ENCODE measurements around the gene HASPIN. TPM values are rescaled to one million over a fixed set of nuclear protein-coding genes. Genes with fewer than 3 reads are reported as not detected.

HASPIN gene
- total RNA-seq, 1 donor: 0.52 TPM

GRCh38 chr17:3761036-3761917 is 37.6 kb downstream of the HASPIN start:
- H3K9me3 ChIP-seq (ENCODE audit: low read depth, low read length): no peaks in the 10 kb centered on the region
- no peak overlapping the region for H3K4me3 ChIP-seq (ENCODE audit: low read length)
- H3K4me1 ChIP-seq (ENCODE audit: insufficient read depth, low read length): peaks cover 33% of the 10 kb centered on the region
- no peaks in the 10 kb centered on the region for H3K27me3 ChIP-seq (ENCODE audit: insufficient read depth, low read length)

DNA sequence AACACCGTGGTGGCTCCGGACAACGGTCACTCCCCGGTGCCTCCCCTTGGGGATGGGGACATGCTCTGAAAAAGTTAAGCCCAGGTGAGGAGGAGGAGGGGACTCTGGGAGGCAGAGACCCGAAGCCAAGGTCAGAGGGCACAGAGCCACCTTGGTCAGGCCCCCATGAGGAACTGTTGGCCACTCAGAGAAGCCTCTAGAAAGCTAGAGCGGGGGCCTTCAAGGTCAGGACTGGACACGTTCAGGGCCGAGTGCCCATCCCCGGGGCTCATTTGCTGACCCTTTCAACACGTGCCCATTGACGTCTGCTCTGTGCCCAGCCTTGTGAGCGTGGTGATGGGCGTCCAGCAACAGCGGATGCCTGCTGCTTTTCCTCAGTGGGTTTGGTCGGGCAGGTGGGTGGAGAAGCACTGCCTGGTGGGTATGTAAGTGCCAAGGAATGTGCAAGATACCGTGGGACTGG is 38.2 kb downstream of the HASPIN start:
- H3K27me3 ChIP-seq (ENCODE audit: insufficient read depth, low read length): no peaks in the 10 kb centered on the region
- no peaks in the 10 kb centered on the region for H3K9me3 ChIP-seq (ENCODE audit: low read depth, low read length)
- H3K4me3 ChIP-seq (ENCODE audit: low read length): no peak overlapping the region
- H3K4me1 ChIP-seq (ENCODE audit: insufficient read depth, low read length): peaks cover 37% of the 10 kb centered on the region

- Histone ChIP-seq H3K9me3 (ENCODE audit: low read depth, low read length) (no peaks in the 10 kb centered on the region), H3K27me3 (ENCODE audit: insufficient read depth, low read length) (no peaks in the 10 kb centered on the region), H3K4me3 (ENCODE audit: low read length) (peak overlapping the region; percentile 23), H3K4me1 (ENCODE audit: insufficient read depth, low read length) (peaks cover 45% of the 10 kb centered on the region)
These were observed 39.4 kb downstream of the HASPIN start for GRCh38 chr17:3762922-3763776.

DNA sequence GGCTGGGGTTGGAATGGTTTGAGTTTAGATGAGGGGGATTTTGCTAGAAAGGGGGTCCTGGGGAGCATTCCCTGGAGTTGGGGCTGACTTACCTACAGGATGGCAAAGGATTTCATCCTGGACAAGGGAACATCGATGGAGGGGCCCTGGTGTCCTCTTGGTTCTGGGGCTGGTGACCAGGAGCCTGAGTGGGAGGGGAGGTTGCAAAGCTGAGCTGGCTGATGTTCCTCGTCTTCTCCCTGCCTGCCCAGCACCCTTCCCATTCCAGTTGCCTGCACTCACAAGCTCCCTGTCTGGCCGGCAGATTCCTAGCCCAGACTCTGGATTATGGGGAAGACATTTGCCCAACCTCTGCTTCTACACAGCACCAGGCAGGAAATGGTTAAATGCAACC is 40.1 kb downstream of the HASPIN start:
- Histone ChIP-seq H3K9me3 (ENCODE audit: low read depth, low read length) (no peaks in the 10 kb centered on the region), H3K4me1 (ENCODE audit: insufficient read depth, low read length) (peaks cover 46% of the 10 kb centered on the region), H3K27me3 (ENCODE audit: insufficient read depth, low read length) (no peaks in the 10 kb centered on the region), H3K4me3 (ENCODE audit: low read length) (peak overlapping the region; percentile 23)

GRCh38 chr17:3765981-3766380 is 42.3 kb downstream of the HASPIN start:
- no peaks in the 10 kb centered on the region for H3K9me3 ChIP-seq (ENCODE audit: low read depth, low read length)
- peaks cover 60% of the 10 kb centered on the region for H3K4me1 ChIP-seq (ENCODE audit: insufficient read depth, low read length)
- H3K4me3 ChIP-seq (ENCODE audit: low read length): no peak overlapping the region
- no peaks in the 10 kb centered on the region for H3K27me3 ChIP-seq (ENCODE audit: insufficient read depth, low read length)

DNA sequence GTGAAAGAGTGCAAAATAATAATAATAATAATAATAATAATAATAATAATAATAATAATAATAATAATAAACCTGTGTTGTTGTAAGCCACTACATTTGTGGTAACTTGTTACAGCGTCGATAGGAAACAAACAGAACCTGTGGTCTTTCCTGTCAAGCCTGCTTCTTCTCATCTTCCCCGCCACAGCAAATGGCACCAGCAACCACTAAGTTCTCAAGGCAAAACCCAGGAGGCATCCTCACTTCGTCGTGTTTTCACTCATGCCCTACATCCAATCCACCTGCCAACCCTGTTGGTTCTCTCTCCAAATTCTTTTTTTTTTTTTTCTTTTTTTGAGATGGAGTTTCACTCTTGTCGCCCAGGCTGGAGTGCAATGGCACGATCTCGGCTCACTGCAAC is 43.1 kb downstream of the HASPIN start:
- no peaks in the 10 kb centered on the region for H3K9me3 ChIP-seq (ENCODE audit: low read depth, low read length)
- no peaks in the 10 kb centered on the region for H3K27me3 ChIP-seq (ENCODE audit: insufficient read depth, low read length)
- no peak overlapping the region for H3K4me3 ChIP-seq (ENCODE audit: low read length)
- peaks cover 64% of the 10 kb centered on the region for H3K4me1 ChIP-seq (ENCODE audit: insufficient read depth, low read length)

DNA sequence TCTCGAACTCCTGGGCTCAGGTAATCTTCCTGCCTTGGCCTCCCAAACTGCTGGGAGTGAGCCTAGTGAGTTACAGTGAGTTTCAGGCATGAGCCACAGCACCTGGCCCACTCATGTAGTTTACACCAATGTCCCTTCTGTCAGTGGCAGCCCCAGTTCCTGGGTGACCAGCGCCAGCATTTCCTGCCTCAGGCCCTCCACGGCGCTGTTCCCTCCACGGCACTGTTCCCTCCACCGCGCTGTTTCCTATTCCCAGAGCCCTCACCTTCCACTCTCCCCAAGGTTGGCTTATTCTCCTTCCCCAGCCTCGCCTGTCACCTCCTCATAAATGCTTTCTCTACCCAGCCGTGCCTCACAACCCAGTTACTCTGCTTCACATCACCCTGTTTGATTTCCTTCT is 44.6 kb downstream of the HASPIN start:
- no peak overlapping the region for H3K4me3 ChIP-seq (ENCODE audit: low read length)
- peaks cover 61% of the 10 kb centered on the region for H3K4me1 ChIP-seq (ENCODE audit: insufficient read depth, low read length)

DNA sequence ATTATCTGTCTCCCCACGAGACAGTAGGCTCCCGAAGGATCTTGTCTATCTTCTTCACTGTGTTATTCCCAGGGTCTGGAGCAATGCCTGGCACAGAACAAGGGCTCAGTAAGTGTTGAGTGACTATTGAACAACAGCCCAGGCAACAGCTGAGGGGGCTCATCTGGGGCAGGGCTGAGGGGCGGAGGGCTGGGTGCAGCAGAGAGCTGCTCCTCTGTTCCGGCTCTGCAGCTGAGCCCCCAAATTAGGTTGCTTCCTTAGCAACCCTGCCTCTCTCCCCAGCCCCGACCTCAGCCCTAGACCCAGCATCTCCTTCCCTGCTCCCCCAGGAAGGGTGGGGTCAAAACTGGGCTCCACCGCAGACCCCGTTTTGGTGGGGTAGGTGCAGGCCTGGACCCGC is 45.1 kb downstream of the HASPIN start:
- Histone ChIP-seq H3K4me1 (ENCODE audit: insufficient read depth, low read length) (peaks cover 57% of the 10 kb centered on the region), H3K4me3 (ENCODE audit: low read length) (no peak overlapping the region), H3K9me3 (ENCODE audit: low read depth, low read length) (no peaks in the 10 kb centered on the region), H3K27me3 (ENCODE audit: insufficient read depth, low read length) (no peaks in the 10 kb centered on the region)

More for the DNA sequence above, 44.6 kb downstream of the HASPIN start:
- Histone ChIP-seq H3K27me3 (ENCODE audit: insufficient read depth, low read length) (no peaks in the 10 kb centered on the region), H3K9me3 (ENCODE audit: low read depth, low read length) (no peaks in the 10 kb centered on the region)

DNA sequence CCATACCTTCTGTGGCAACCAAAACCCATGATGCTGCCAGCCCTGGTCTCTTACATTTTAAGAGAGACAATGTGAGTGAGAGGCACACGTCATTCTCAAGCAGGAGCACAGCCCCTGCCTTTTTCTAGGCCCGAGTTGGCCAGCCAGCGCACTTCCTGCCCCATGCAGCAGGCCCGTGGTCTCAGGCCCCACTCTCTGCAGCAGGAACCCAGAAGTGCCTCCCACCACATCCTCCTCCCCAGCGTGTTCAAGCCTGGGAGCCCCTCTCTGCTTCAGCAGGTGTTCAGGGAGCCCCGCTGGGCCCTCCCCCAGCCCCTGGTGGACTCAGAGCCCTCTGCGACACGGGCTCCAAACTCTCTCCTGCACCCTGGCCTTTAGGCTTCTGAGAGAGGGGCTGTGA is 46.8 kb downstream of the HASPIN start:
- no peak overlapping the region for H3K4me3 ChIP-seq (ENCODE audit: low read length)

GRCh38 chr17:3771140-3771539 is 47.4 kb downstream of the HASPIN start:
- H3K27me3 ChIP-seq (ENCODE audit: insufficient read depth, low read length): no peaks in the 10 kb centered on the region
- no peak overlapping the region for H3K4me3 ChIP-seq (ENCODE audit: low read length)
- no peaks in the 10 kb centered on the region for H3K9me3 ChIP-seq (ENCODE audit: low read depth, low read length)
- H3K4me1 ChIP-seq (ENCODE audit: insufficient read depth, low read length): peaks cover 36% of the 10 kb centered on the region

More for the DNA sequence above, 46.8 kb downstream of the HASPIN start:
- Histone ChIP-seq H3K27me3 (ENCODE audit: insufficient read depth, low read length) (no peaks in the 10 kb centered on the region), H3K9me3 (ENCODE audit: low read depth, low read length) (no peaks in the 10 kb centered on the region), H3K4me1 (ENCODE audit: insufficient read depth, low read length) (peaks cover 42% of the 10 kb centered on the region)

DNA sequence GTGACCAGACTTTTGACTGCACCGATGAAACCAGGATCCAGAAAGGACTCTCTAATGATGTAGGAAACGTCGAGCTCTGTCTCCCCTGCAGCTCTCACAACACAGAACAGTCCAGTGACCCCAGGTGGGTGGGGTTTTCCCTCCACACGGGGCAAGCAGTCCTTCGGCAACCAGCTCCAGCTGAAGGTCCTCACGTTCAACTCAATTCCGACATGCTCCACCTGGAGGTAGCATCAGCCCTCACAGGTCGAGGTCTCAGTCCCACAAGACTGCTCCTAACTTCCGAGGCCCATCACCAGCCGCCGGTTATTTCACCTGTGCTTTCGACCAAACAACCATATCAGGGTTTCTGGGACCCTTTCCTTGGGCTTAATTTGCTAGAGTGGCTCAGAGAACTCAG is 49.1 kb downstream of the HASPIN start:
- no peaks in the 10 kb centered on the region for H3K27me3 ChIP-seq (ENCODE audit: insufficient read depth, low read length)
- no peaks in the 10 kb centered on the region for H3K9me3 ChIP-seq (ENCODE audit: low read depth, low read length)
- no peak overlapping the region for H3K4me3 ChIP-seq (ENCODE audit: low read length)
- H3K4me1 ChIP-seq (ENCODE audit: insufficient read depth, low read length): peaks cover 23% of the 10 kb centered on the region

DNA sequence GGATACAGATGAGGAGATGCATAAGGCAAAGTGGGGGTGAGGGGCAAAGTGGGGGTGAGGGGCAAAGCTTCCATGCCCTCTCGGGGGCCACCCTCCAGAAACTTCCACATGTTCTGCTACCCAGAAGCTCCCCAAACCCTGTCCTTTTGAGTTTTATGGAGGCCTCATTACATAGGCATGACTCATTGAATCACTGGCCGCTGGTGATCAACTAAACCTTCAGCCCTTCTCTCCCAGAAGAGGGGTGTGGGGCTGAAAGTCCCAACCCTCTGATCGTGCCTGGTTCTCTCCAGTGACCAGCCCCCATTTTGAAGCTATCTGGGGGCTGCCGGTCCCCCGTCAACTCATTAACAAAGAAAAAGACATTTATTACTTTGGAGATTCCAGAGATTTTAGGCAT is 49.8 kb downstream of the HASPIN start:
- H3K9me3 ChIP-seq (ENCODE audit: low read depth, low read length): no peaks in the 10 kb centered on the region
- no peaks in the 10 kb centered on the region for H3K27me3 ChIP-seq (ENCODE audit: insufficient read depth, low read length)
- H3K4me3 ChIP-seq (ENCODE audit: low read length): no peak overlapping the region
- peaks cover 23% of the 10 kb centered on the region for H3K4me1 ChIP-seq (ENCODE audit: insufficient read depth, low read length)

DNA sequence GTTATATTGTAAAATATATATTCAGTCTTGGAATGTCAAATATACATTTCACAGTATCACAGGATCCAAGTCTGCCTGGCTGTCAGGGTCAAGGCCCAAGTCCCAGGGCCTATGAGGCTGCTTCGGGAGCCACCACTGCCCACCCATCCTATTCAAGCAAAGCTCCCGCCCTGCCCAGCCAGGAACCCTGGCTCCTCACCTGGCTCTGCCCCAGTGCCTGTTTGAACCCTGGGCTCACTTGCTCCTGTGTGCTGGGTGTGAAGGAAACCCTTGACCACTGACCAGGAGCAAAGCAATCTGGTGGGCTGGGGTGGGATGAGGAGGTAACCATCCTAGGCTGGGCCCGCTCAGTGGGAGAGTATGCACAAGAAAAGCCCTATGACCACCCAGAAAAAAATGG is 50.3 kb downstream of the HASPIN start:
- no peak overlapping the region for H3K4me3 ChIP-seq (ENCODE audit: low read length)
- no peaks in the 10 kb centered on the region for H3K9me3 ChIP-seq (ENCODE audit: low read depth, low read length)
- no peaks in the 10 kb centered on the region for H3K27me3 ChIP-seq (ENCODE audit: insufficient read depth, low read length)
- peaks cover 20% of the 10 kb centered on the region for H3K4me1 ChIP-seq (ENCODE audit: insufficient read depth, low read length)

All from mononuclear cell (primary cell).